ENCODE results near the gene CR1. TPM values are rescaled to one million over a fixed set of nuclear protein-coding genes. Genes with fewer than 3 reads are reported as not detected.

CR1 gene
- total RNA-seq, 2 experiments from 2014 or later = not detected

- POLR2A ChIA-PET = no interaction called here
- Histone ChIP-seq H3K4me1 (ENCODE audit: insufficient read depth, low read length, poor library complexity, severe bottlenecking) (no peaks in the 10 kb centered on the region), H3K36me3 (ENCODE audit: insufficient read depth, low read length) (no peaks in the 10 kb centered on the region), H3K27ac (ENCODE audit: low read depth, low read length, poor library complexity, severe bottlenecking) (no peak overlapping the region), H4K20me1 (ENCODE audit: insufficient read depth, low read length) (no peaks in the 10 kb centered on the region), H3K79me2 (ENCODE audit: insufficient read depth, low read depth, low read length) (no peaks in the 10 kb centered on the region), H3K4me2 (ENCODE audit: low read length) (no peak overlapping the region), H3K9me2 (ENCODE audit: insufficient read depth, low read length) (no peaks in the 10 kb centered on the region), H3K4me3 (ENCODE audit: low read depth, low read length, poor library complexity, severe bottlenecking) (no peak overlapping the region), H2AFZ (ENCODE audit: low read length) (no peak overlapping the region), H3K9me3 (ENCODE audit: low read length) (no peaks in the 10 kb centered on the region)
- DNase-seq (ENCODE audit: low spot score) = no peak
- intact Hi-C loops (cut with micrococcal nuclease; ENCODE audit: unreplicated experiment) = no loop called here
- CTCF ChIA-PET (ENCODE audit: unreplicated experiment) = no interaction called here
- TF ChIP-seq EZH2phosphoT487 (IDR thresholded peaks at IDR 0.05; ENCODE audit: borderline replicate concordance, low read depth, low read length) = no peak
- TF ChIP-seq CTCF (conservative IDR thresholded peaks at IDR 0.05; ENCODE audit: low read length) = no peak
- BruUV-seq (replicated peaks) = no TSS peak
Observed at GRCh38 chr1:207648334-207649209, 152.6 kb downstream of the CR1 start.

- intact Hi-C loops (cut with micrococcal nuclease; ENCODE audit: unreplicated experiment) = no loop called here
Observed at GRCh38 chr1:207649210-207649753, 153.3 kb downstream of the CR1 start.

More at GRCh38 chr1:207649210-207649753, 153.3 kb downstream of the CR1 start:
- no peak for DNase-seq (ENCODE audit: low spot score)
- H3K36me3 ChIP-seq (ENCODE audit: insufficient read depth, low read length) = no peaks in the 10 kb centered on the region
- ChIA-PET CTCF (ENCODE audit: unreplicated experiment) (no interaction called here), POLR2A (interaction anchor here (1.1 kb wide), 1 partner anchor 38 kb away, joined by 3 read pairs; no protein-coding TSS in a partner anchor)
- H3K9me2 ChIP-seq (ENCODE audit: insufficient read depth, low read length) = no peaks in the 10 kb centered on the region
- no peak overlapping the region for H2AFZ ChIP-seq (ENCODE audit: low read length)
- no peaks in the 10 kb centered on the region for H3K9me3 ChIP-seq (ENCODE audit: low read length)
- H3K27ac ChIP-seq (ENCODE audit: low read depth, low read length, poor library complexity, severe bottlenecking) = no peak overlapping the region
- no TSS peak for BruUV-seq (replicated peaks)
- no peaks in the 10 kb centered on the region for H4K20me1 ChIP-seq (ENCODE audit: insufficient read depth, low read length)
- no peaks in the 10 kb centered on the region for H3K4me1 ChIP-seq (ENCODE audit: insufficient read depth, low read length, poor library complexity, severe bottlenecking)
- no peak overlapping the region for H3K4me2 ChIP-seq (ENCODE audit: low read length)
- no peaks in the 10 kb centered on the region for H3K79me2 ChIP-seq (ENCODE audit: insufficient read depth, low read depth, low read length)
- H3K4me3 ChIP-seq (ENCODE audit: low read depth, low read length, poor library complexity, severe bottlenecking) = no peak overlapping the region
- no peak for TF ChIP-seq CTCF (conservative IDR thresholded peaks at IDR 0.05; ENCODE audit: low read length)
- no peak for TF ChIP-seq EZH2phosphoT487 (IDR thresholded peaks at IDR 0.05; ENCODE audit: borderline replicate concordance, low read depth, low read length)

All from OCI-LY7 (cell line).